Activated CD8-positive, alpha-beta memory T cell treated with anti-CD3 and anti-CD28 coated beads for 4 hours (primary cell): ENCODE results near the gene GIT1.

Experiments
- DNase-seq, 2 donors: peaks; one replicate each; pipeline ENCODE4 v3.0.0-alpha.2; 2020; ENCODE audit warnings: low read depth in 2 of 2

GIT1 gene

GRCh38 chr17:29594519-29595090 lies 5.2 kb upstream of the GIT1 start:
- DNase-seq, result no peak

- DNase-seq, result no peak
Measured at GRCh38 chr17:29593591-29594518, 4.4 kb upstream of the GIT1 start.

- no peak for DNase-seq
Measured at GRCh38 chr17:29592850-29593551, 3.6 kb upstream of the GIT1 start, which contains the start of gene ANKRD13B. Gene ANKRD13B, plus strand, starts transcription at chr17:29593132. Its CDS starts 490 bp downstream, at chr17:29593622.

- DNase-seq, result no peak
Measured at GRCh38 chr17:29591737-29592608, 2.5 kb upstream of the GIT1 start.

- DNase-seq, result no peak
Measured at GRCh38 chr17:29591146-29591736, 1.8 kb upstream of the GIT1 start.

GRCh38 chr17:29590411-29591145 lies 1.1 kb upstream of the GIT1 start:
- no peak for DNase-seq

- peak; percentile 61 to 65 for DNase-seq
Measured at GRCh38 chr17:29588562-29589411, 661 bp downstream of the GIT1 start.

- DNase-seq, result no peak
Measured at GRCh38 chr17:29588017-29588561, 1.4 kb downstream of the GIT1 start.

GRCh38 chr17:29587591-29587990 lies 1.9 kb downstream of the GIT1 start:
- DNase-seq, result no peak

- DNase-seq, result no peak
Measured at GRCh38 chr17:29586676-29587469, 2.6 kb downstream of the GIT1 start.

- DNase-seq, result no peak
Measured at GRCh38 chr17:29585080-29585751, 4.2 kb downstream of the GIT1 start.

- no peak for DNase-seq
Measured at GRCh38 chr17:29584452-29585079, 4.9 kb downstream of the GIT1 start.

GRCh38 chr17:29583324-29584248 lies 5.9 kb downstream of the GIT1 start:
- no peak for DNase-seq

GRCh38 chr17:29582772-29583171 lies 6.7 kb downstream of the GIT1 start:
- DNase-seq, result no peak

- DNase-seq, result no peak
Measured at GRCh38 chr17:29582254-29582765, 7.1 kb downstream of the GIT1 start.
